HEK293T (cell line): ENCODE measurements around the gene MICAL1.

Experiments used
- ARNT ChIP-seq: fragments of 450-650 bp; IDR thresholded peaks from 2 replicates; pipeline ENCODE4 v1.6.1; 2017; ENCODE audit warnings: mild to moderate bottlenecking
- BHLHE40 ChIP-seq: fragments of 450-650 bp; IDR thresholded peaks from 2 replicates; pipeline ENCODE4 v1.6.1; 2016; ENCODE audit warnings: mild to moderate bottlenecking, moderate library complexity, borderline replicate concordance
- ELF4 ChIP-seq: fragments of 450-650 bp; IDR thresholded peaks from 2 replicates; pipeline ENCODE4 v1.6.1; 2017; ENCODE audit warnings: antibody characterized with exemption
- FOXA1 ChIP-seq: fragments of 450-650 bp; IDR thresholded peaks from 2 replicates; pipeline ENCODE4 v1.6.1; 2016; ENCODE audit warnings: mild to moderate bottlenecking
- FOXK2 ChIP-seq: fragments of 450-650 bp; IDR thresholded peaks from 2 replicates; pipeline ENCODE4 v1.6.1; 2016; ENCODE audit warnings: mild to moderate bottlenecking
- FOXM1 ChIP-seq: fragments of 450-650 bp; IDR thresholded peaks from 2 replicates; pipeline ENCODE4 v1.6.1; 2017; ENCODE audit warnings: mild to moderate bottlenecking, borderline replicate concordance
- HDGF ChIP-seq: fragments of 450-650 bp; IDR thresholded peaks from 2 replicates; pipeline ENCODE4 v1.6.1; 2017; ENCODE audit warnings: antibody characterized with exemption, borderline replicate concordance
- LEF1 ChIP-seq: fragments of 450-650 bp; IDR thresholded peaks from 2 replicates; pipeline ENCODE4 v1.6.1; 2017; ENCODE audit warnings: mild to moderate bottlenecking, borderline replicate concordance
- NFRKB ChIP-seq: fragments of 450-650 bp; IDR thresholded peaks from 2 replicates; pipeline ENCODE4 v1.6.1; 2016; ENCODE audit warnings: mild to moderate bottlenecking, moderate library complexity
- SP1 ChIP-seq: fragments of 450-650 bp; IDR thresholded peaks from 2 replicates; pipeline ENCODE4 v1.6.1; 2017
- ZNF384 ChIP-seq: fragments of 450-650 bp; IDR thresholded peaks from 2 replicates; pipeline ENCODE4 v1.6.1; 2016
- TF ChIP-seq, protein P1 (sequence below): fragments of 450-650 bp; IDR thresholded peaks from 2 replicates; pipeline ENCODE4 v1.6.1; 2016

DNA sequence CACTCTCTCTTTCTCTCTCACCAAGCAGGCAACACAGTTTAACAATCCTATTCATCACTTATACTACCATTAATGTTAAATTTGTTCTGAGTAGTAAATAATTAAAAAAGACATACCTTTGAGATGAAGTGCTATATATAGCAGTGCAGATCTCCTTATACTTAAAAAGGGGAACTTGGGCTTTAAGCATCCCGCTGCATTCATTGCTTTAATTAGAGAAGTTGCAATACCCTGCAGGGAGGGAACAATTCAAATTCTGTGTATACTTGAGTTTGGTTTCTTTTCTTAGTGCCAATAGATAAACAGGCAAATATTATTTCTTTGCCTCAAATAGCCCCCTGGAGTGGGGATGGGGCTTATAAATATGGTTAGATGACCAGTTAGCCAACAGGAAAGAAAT lies 38.3 kb upstream of the MICAL1 start:
- no peak for TF ChIP-seq BHLHE40
- TF ChIP-seq, protein P1, sequence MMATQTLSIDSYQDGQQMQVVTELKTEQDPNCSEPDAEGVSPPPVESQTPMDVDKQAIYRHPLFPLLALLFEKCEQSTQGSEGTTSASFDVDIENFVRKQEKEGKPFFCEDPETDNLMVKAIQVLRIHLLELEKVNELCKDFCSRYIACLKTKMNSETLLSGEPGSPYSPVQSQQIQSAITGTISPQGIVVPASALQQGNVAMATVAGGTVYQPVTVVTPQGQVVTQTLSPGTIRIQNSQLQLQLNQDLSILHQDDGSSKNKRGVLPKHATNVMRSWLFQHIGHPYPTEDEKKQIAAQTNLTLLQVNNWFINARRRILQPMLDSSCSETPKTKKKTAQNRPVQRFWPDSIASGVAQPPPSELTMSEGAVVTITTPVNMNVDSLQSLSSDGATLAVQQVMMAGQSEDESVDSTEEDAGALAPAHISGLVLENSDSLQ = no peak
- no peak for TF ChIP-seq ARNT
- no peak for TF ChIP-seq ZNF384
- TF ChIP-seq FOXK2 = no peak
- TF ChIP-seq LEF1 = no peak
- TF ChIP-seq NFRKB = no peak
- no peak for TF ChIP-seq SP1
- TF ChIP-seq FOXM1 = no peak
- no peak for TF ChIP-seq ELF4
- TF ChIP-seq HDGF = no peak
- no peak for TF ChIP-seq FOXA1
